GM23338 (cell line): ENCODE data around the gene HACL1.

Experiments used
- CREB1 ChIP-seq: fragments of 250-450 bp; sonication (Bioruptor Pico); IDR thresholded peaks from 2 replicates; pipeline ENCODE4 v1.5.0; 2020; ENCODE audit warnings: low read depth, mild to moderate bottlenecking, moderate library complexity
- ETS1 ChIP-seq: IDR thresholded peaks from 2 replicates; pipeline ENCODE4 v1.6.1; 2016; ENCODE audit warnings: antibody characterized with exemption
- EZH2 ChIP-seq: fragments of 200-600 bp; sonication (generic); IDR thresholded peaks from one replicate; pipeline ENCODE4 v1.8.0; 2017; ENCODE audit warnings: antibody characterized with exemption, mild to moderate bottlenecking, low read depth; ENCODE audit not compliant: unreplicated experiment
- EZH2phosphoT487 ChIP-seq: fragments of 200-600 bp; sonication (generic); IDR thresholded peaks from one replicate; pipeline ENCODE4 v1.8.1; 2018; ENCODE audit warnings: antibody characterized with exemption; ENCODE audit not compliant: unreplicated experiment
- JUNB ChIP-seq: IDR thresholded peaks from one replicate; pipeline ENCODE4 v1.6.1; 2016; ENCODE audit warnings: antibody characterized with exemption; ENCODE audit not compliant: unreplicated experiment
- NANOG ChIP-seq: IDR thresholded peaks from 2 replicates; pipeline ENCODE4 v1.6.1; 2016; ENCODE audit warnings: antibody characterized with exemption, borderline replicate concordance
- POLR2AphosphoS5 ChIP-seq: IDR thresholded peaks from 2 replicates; pipeline ENCODE4 v1.6.1; 2016; ENCODE audit warnings: antibody characterized with exemption, low read depth
- STAT1 ChIP-seq: IDR thresholded peaks from one replicate; pipeline ENCODE4 v1.6.1; 2016; ENCODE audit warnings: antibody characterized with exemption; ENCODE audit not compliant: unreplicated experiment
- ZNF114 ChIP-seq: fragments of 250-450 bp; sonication (Bioruptor Pico); IDR thresholded peaks from 2 replicates; pipeline ENCODE4 v1.5.0; 2020; ENCODE audit warnings: mild to moderate bottlenecking, moderate library complexity
- ZNF331 ChIP-seq: fragments of 250-450 bp; sonication (Bioruptor Pico); IDR thresholded peaks from 2 replicates; pipeline ENCODE4 v1.5.0; 2020; ENCODE audit warnings: low read depth, mild to moderate bottlenecking, moderate library complexity
- TF ChIP-seq, protein P1 (sequence below), 2 experiments: fragments of 200-600 bp in 1 of 2; sonication (generic) in 1 of 2; conservative IDR thresholded peaks; 2 replicates each; pipeline versions ENCODE4 v1.5.1 to v1.6.1; 2016 to 2017; ENCODE audit warnings: antibody characterized with exemption in 2 of 2, low read depth in 2 of 2, mild to moderate bottlenecking in 2 of 2, moderate library complexity in 1 of 2
- TF ChIP-seq, protein P2 (sequence below): IDR thresholded peaks from one replicate; pipeline ENCODE4 v1.6.1; 2018; ENCODE audit warnings: antibody characterized with exemption; ENCODE audit not compliant: unreplicated experiment

GRCh38 chr3:15595955-15596354, 5.4 kb downstream of the HACL1 start:
- TF ChIP-seq, protein P1, sequence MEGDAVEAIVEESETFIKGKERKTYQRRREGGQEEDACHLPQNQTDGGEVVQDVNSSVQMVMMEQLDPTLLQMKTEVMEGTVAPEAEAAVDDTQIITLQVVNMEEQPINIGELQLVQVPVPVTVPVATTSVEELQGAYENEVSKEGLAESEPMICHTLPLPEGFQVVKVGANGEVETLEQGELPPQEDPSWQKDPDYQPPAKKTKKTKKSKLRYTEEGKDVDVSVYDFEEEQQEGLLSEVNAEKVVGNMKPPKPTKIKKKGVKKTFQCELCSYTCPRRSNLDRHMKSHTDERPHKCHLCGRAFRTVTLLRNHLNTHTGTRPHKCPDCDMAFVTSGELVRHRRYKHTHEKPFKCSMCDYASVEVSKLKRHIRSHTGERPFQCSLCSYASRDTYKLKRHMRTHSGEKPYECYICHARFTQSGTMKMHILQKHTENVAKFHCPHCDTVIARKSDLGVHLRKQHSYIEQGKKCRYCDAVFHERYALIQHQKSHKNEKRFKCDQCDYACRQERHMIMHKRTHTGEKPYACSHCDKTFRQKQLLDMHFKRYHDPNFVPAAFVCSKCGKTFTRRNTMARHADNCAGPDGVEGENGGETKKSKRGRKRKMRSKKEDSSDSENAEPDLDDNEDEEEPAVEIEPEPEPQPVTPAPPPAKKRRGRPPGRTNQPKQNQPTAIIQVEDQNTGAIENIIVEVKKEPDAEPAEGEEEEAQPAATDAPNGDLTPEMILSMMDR (conservative IDR thresholded peaks at IDR 0.05; ENCODE audit: low read depth in 2 of 2): no peak
- TF ChIP-seq EZH2phosphoT487 (no peak), POLR2AphosphoS5 (no peak), CREB1 (CRISPR knock-in tag) (no peak), EZH2 (no peak), ZNF114 (CRISPR knock-in tag) (no peak), JUNB (no peak), ZNF331 (no peak), STAT1 (no peak), NANOG (no peak), ETS1 (no peak)
- TF ChIP-seq, protein P2, sequence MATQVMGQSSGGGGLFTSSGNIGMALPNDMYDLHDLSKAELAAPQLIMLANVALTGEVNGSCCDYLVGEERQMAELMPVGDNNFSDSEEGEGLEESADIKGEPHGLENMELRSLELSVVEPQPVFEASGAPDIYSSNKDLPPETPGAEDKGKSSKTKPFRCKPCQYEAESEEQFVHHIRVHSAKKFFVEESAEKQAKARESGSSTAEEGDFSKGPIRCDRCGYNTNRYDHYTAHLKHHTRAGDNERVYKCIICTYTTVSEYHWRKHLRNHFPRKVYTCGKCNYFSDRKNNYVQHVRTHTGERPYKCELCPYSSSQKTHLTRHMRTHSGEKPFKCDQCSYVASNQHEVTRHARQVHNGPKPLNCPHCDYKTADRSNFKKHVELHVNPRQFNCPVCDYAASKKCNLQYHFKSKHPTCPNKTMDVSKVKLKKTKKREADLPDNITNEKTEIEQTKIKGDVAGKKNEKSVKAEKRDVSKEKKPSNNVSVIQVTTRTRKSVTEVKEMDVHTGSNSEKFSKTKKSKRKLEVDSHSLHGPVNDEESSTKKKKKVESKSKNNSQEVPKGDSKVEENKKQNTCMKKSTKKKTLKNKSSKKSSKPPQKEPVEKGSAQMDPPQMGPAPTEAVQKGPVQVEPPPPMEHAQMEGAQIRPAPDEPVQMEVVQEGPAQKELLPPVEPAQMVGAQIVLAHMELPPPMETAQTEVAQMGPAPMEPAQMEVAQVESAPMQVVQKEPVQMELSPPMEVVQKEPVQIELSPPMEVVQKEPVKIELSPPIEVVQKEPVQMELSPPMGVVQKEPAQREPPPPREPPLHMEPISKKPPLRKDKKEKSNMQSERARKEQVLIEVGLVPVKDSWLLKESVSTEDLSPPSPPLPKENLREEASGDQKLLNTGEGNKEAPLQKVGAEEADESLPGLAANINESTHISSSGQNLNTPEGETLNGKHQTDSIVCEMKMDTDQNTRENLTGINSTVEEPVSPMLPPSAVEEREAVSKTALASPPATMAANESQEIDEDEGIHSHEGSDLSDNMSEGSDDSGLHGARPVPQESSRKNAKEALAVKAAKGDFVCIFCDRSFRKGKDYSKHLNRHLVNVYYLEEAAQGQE: no peak
